MM.1S (cell line): ENCODE results near the gene PROB1.

Experiments
- DNase-seq: peaks from one replicate; pipeline ENCODE4 v3.0.0-alpha.2; 2015
- H2AFZ ChIP-seq: fragments of 300-600 bp; sonication (generic); 2 replicates; pipeline ENCODE4 v1.6.0; 2016; ENCODE audit warnings: antibody characterized with exemption, low read length
- H3F3A ChIP-seq: fragments of 300-600 bp; sonication (generic); 2 replicates; pipeline ENCODE4 v1.6.1; 2016; ENCODE audit warnings: mild to moderate bottlenecking, antibody characterized with exemption, low read length, moderate library complexity, mixed read lengths; ENCODE audit not compliant: insufficient read depth
- H3K27ac ChIP-seq: fragments of 300-600 bp; sonication (generic); 2 replicates; pipeline ENCODE4 v1.5.1; 2016; ENCODE audit warnings: mild to moderate bottlenecking, low read length
- H3K27me3 ChIP-seq: fragments of 300-600 bp; sonication (generic); replicated peaks from 2 replicates; pipeline ENCODE4 v1.6.0; 2016; ENCODE audit warnings: low read length; ENCODE audit not compliant: insufficient read depth
- H3K36me3 ChIP-seq: fragments of 300-600 bp; sonication (generic); replicated peaks from 2 replicates; pipeline ENCODE4 v1.6.1; 2016; ENCODE audit warnings: mild to moderate bottlenecking, low read length, mixed read lengths; ENCODE audit not compliant: insufficient read depth
- H3K4me1 ChIP-seq: fragments of 300-600 bp; sonication (generic); 2 replicates; pipeline ENCODE4 v1.6.1; 2016; ENCODE audit warnings: low read length, mixed read lengths
- H3K4me2 ChIP-seq: fragments of 300-600 bp; sonication (generic); 2 replicates; pipeline ENCODE4 v1.6.0; 2016; ENCODE audit warnings: low read depth, low read length
- H3K4me3 ChIP-seq: fragments of 300-600 bp; sonication (generic); 2 replicates; pipeline ENCODE4 v1.5.1; 2016; ENCODE audit warnings: low read length, mixed read lengths
- H3K79me2 ChIP-seq: fragments of 300-600 bp; sonication (generic); 2 replicates; pipeline ENCODE4 v1.6.1; 2016; ENCODE audit warnings: mixed run types, low read length, mixed read lengths
- H3K9ac ChIP-seq: fragments of 300-600 bp; sonication (generic); 2 replicates; pipeline ENCODE4 v1.6.1; 2016; ENCODE audit warnings: low read length, mixed read lengths
- H3K9me2 ChIP-seq: fragments of 300-600 bp; sonication (generic); replicated peaks from 2 replicates; pipeline ENCODE4 v1.6.1; 2016; ENCODE audit warnings: mild to moderate bottlenecking, low read length, mixed read lengths; ENCODE audit not compliant: insufficient read depth
- H3K9me3 ChIP-seq: fragments of 300-600 bp; sonication (generic); replicated peaks from 2 replicates; pipeline ENCODE4 v1.6.1; 2016; ENCODE audit warnings: mild to moderate bottlenecking, low read length, mixed read lengths; ENCODE audit not compliant: insufficient read depth
- H4K20me1 ChIP-seq: fragments of 300-600 bp; sonication (generic); 2 replicates; pipeline ENCODE4 v1.6.1; 2016; ENCODE audit warnings: mild to moderate bottlenecking, low read length, moderate library complexity, mixed read lengths; ENCODE audit not compliant: insufficient read depth
- CTCF ChIP-seq: fragments of 300-600 bp; sonication (generic); IDR thresholded peaks from 2 replicates; pipeline ENCODE4 v1.5.1; 2016; ENCODE audit warnings: antibody characterized with exemption, low read length, mixed read lengths
- EZH2 ChIP-seq: fragments of 300-600 bp; sonication (generic); optimal IDR thresholded peaks from 2 replicates; pipeline ENCODE3; 2017; ENCODE audit warnings: low read depth, mild to moderate bottlenecking, antibody characterized with exemption, low read length, mixed read lengths
- EZH2phosphoT487 ChIP-seq: fragments of 300-600 bp; sonication (generic); IDR thresholded peaks from 2 replicates; pipeline ENCODE4 v1.6.1; 2018; ENCODE audit warnings: antibody characterized with exemption, low read length

Gene PROB1

GRCh38 chr5:139413963-139414362 is 19.1 kb upstream of the PROB1 start:
- peak overlapping the region; percentile 95 for H3K27ac ChIP-seq
- peak overlapping the region; percentile 34; the same call in 1 of the 2 replicates for H3K4me3 ChIP-seq
- H3K79me2 ChIP-seq = no peaks in the 10 kb centered on the region
- peak overlapping the region; percentile 63 for H3K4me2 ChIP-seq
- H3K4me1 ChIP-seq = peaks cover 56% of the 10 kb centered on the region
- peaks cover 34% of the 10 kb centered on the region for H3F3A ChIP-seq
- H3K9ac ChIP-seq = peak overlapping the region; percentile 83
- TF ChIP-seq EZH2 = no peak
- no peak for TF ChIP-seq EZH2phosphoT487
- TF ChIP-seq CTCF = no peak
- H3K9me2 ChIP-seq = no peaks in the 10 kb centered on the region
- H3K27me3 ChIP-seq = no peaks in the 10 kb centered on the region
- 0 out of 2 replicates have a peak overlapping the region, but pooled peaks have one; percentile 7 for H2AFZ ChIP-seq
- DNase-seq = peak; percentile 80
- no peaks in the 10 kb centered on the region for H3K36me3 ChIP-seq
- H3K9me3 ChIP-seq = no peaks in the 10 kb centered on the region
- H4K20me1 ChIP-seq = no peaks in the 10 kb centered on the region

GRCh38 chr5:139413153-139413552 is 18.2 kb upstream of the PROB1 start:
- TF ChIP-seq CTCF = no peak
- TF ChIP-seq EZH2phosphoT487 = no peak
- TF ChIP-seq EZH2 = no peak
- H2AFZ ChIP-seq = no peak overlapping the region
- peak overlapping the region; percentile 83; the same call in 1 of the 2 replicates for H3K9ac ChIP-seq
- H3F3A ChIP-seq = peaks cover 34% of the 10 kb centered on the region
- H4K20me1 ChIP-seq = no peaks in the 10 kb centered on the region
- H3K36me3 ChIP-seq = no peaks in the 10 kb centered on the region
- no peaks in the 10 kb centered on the region for H3K27me3 ChIP-seq
- H3K4me2 ChIP-seq = 0 out of 2 replicates have a peak overlapping the region, but pooled peaks have one; percentile 63
- H3K9me3 ChIP-seq = no peaks in the 10 kb centered on the region
- H3K4me1 ChIP-seq = peaks cover 48% of the 10 kb centered on the region
- H3K9me2 ChIP-seq = no peaks in the 10 kb centered on the region
- H3K27ac ChIP-seq = peak overlapping the region; percentile 95
- no peak overlapping the region for H3K4me3 ChIP-seq
- H3K79me2 ChIP-seq = no peaks in the 10 kb centered on the region
- no peak for DNase-seq

- no peak for TF ChIP-seq EZH2
- TF ChIP-seq EZH2phosphoT487 = no peak
- no peak for TF ChIP-seq CTCF
- no peak overlapping the region for H2AFZ ChIP-seq
- no peaks in the 10 kb centered on the region for H3K79me2 ChIP-seq
- H3K9me3 ChIP-seq = no peaks in the 10 kb centered on the region
- no peak overlapping the region for H3K9ac ChIP-seq
- H3K4me3 ChIP-seq = no peak overlapping the region
- no peak overlapping the region for H3K4me2 ChIP-seq
- peaks cover 32% of the 10 kb centered on the region for H3F3A ChIP-seq
- peaks cover 47% of the 10 kb centered on the region for H3K4me1 ChIP-seq
- no peak overlapping the region for H3K27ac ChIP-seq
- no peaks in the 10 kb centered on the region for H4K20me1 ChIP-seq
- H3K9me2 ChIP-seq = no peaks in the 10 kb centered on the region
- H3K36me3 ChIP-seq = no peaks in the 10 kb centered on the region
- no peaks in the 10 kb centered on the region for H3K27me3 ChIP-seq
- DNase-seq = no peak
Observed at GRCh38 chr5:139410993-139411828, 16.3 kb upstream of the PROB1 start.
